Measurements from ENCODE around the gene STAT1. TPM values are rescaled to one million over a fixed set of nuclear protein-coding genes. Genes with fewer than 3 reads are reported as not detected.

Gene STAT1
- polyA plus RNA-seq, 1 donor (not counting 4 experiments of a cell fraction or from before 2014, with no cell fraction given), result 181 TPM

- no peaks in the 10 kb centered on the region for H4K20me1 ChIP-seq (ENCODE audit: control insufficient read depth, extremely low read depth, insufficient read depth, low read length)
- no peaks in the 10 kb centered on the region for H3K36me3 ChIP-seq (ENCODE audit: control insufficient read depth in 2 of 2, extremely low read depth in 1 of 2, insufficient read depth in 2 of 2, low read length in 2 of 2)
- no peaks in the 10 kb centered on the region for H3K9me3 ChIP-seq (ENCODE audit: control insufficient read depth, low read depth, low read length)
- H3K4me1 ChIP-seq (ENCODE audit: control insufficient read depth, extremely low read depth, insufficient read depth, low read length), result no peaks in the 10 kb centered on the region
- no peaks in the 10 kb centered on the region for H3K9me1 ChIP-seq (ENCODE audit: control insufficient read depth, extremely low read depth, insufficient read depth, low read length)
- no peaks in the 10 kb centered on the region for H3K27me3 ChIP-seq (ENCODE audit: control insufficient read depth, extremely low read depth, insufficient read depth, low read length)
- no peak overlapping the region for H3K4me3 ChIP-seq (ENCODE audit: control insufficient read depth in 2 of 3, extremely low read depth in 1 of 3, insufficient read depth in 2 of 3, low read depth in 1 of 3, low read length in 3 of 3)
- DNase-seq (ENCODE audit: low read depth, low spot score), result no peak
- no peaks in the 10 kb centered on the region for H3K79me2 ChIP-seq (ENCODE audit: control insufficient read depth, insufficient read depth, low read length)
- peak overlapping the region; percentile 9 for H3K4me2 ChIP-seq (ENCODE audit: control insufficient read depth, extremely low read depth, insufficient read depth, low read depth, low read length)
- TF ChIP-seq EZH2 (IDR thresholded peaks at IDR 0.05; ENCODE audit: low read length) (no peak), CTCF (optimal IDR thresholded peaks at IDR 0.05 in 1 of 3, IDR thresholded peaks at IDR 0.05 in 1 of 3, conservative IDR thresholded peaks at IDR 0.05 in 1 of 3; ENCODE audit: extremely low read depth in 1 of 3, insufficient read depth in 2 of 3, low read length in 3 of 3) (peak in 2 of 3 experiments; percentile 37 to 51)
- FAIRE-seq, result peak; percentile 23
- no peak overlapping the region for H3K27ac ChIP-seq (ENCODE audit: control insufficient read depth, insufficient read depth, low read length)
- no peak overlapping the region for H2AFZ ChIP-seq (ENCODE audit: control insufficient read depth, low read length)
- H3K9ac ChIP-seq (ENCODE audit: control insufficient read depth, extremely low read depth, insufficient read depth, low read length), result no peak overlapping the region
- dilution Hi-C loops (cut with MboI; ENCODE audit: extremely low pct_ligation_motif_present, low sequenced_read_pairs), result no loop called here
These were observed 38.1 kb upstream of the STAT1 start for GRCh38 chr2:191051825-191052778.

- no peak overlapping the region for H3K27ac ChIP-seq (ENCODE audit: control insufficient read depth, insufficient read depth, low read length)
- no peak overlapping the region for H3K4me2 ChIP-seq (ENCODE audit: control insufficient read depth, extremely low read depth, insufficient read depth, low read depth, low read length)
- no peaks in the 10 kb centered on the region for H3K9me1 ChIP-seq (ENCODE audit: control insufficient read depth, extremely low read depth, insufficient read depth, low read length)
- dilution Hi-C loops (cut with MboI; ENCODE audit: extremely low pct_ligation_motif_present, low sequenced_read_pairs), result no loop called here
- TF ChIP-seq EZH2 (IDR thresholded peaks at IDR 0.05; ENCODE audit: low read length) (no peak), CTCF (optimal IDR thresholded peaks at IDR 0.05 in 1 of 3, IDR thresholded peaks at IDR 0.05 in 1 of 3, conservative IDR thresholded peaks at IDR 0.05 in 1 of 3; ENCODE audit: extremely low read depth in 1 of 3, insufficient read depth in 2 of 3, low read length in 3 of 3) (no peak)
- no peak overlapping the region for H3K4me3 ChIP-seq (ENCODE audit: control insufficient read depth in 2 of 3, extremely low read depth in 1 of 3, insufficient read depth in 2 of 3, low read depth in 1 of 3, low read length in 3 of 3)
- H2AFZ ChIP-seq (ENCODE audit: control insufficient read depth, low read length), result no peak overlapping the region
- no peaks in the 10 kb centered on the region for H3K27me3 ChIP-seq (ENCODE audit: control insufficient read depth, extremely low read depth, insufficient read depth, low read length)
- H3K4me1 ChIP-seq (ENCODE audit: control insufficient read depth, extremely low read depth, insufficient read depth, low read length), result no peaks in the 10 kb centered on the region
- FAIRE-seq (no peak), DNase-seq (ENCODE audit: low read depth, low spot score) (no peak)
- H3K9me3 ChIP-seq (ENCODE audit: control insufficient read depth, low read depth, low read length), result no peaks in the 10 kb centered on the region
- no peaks in the 10 kb centered on the region for H3K36me3 ChIP-seq (ENCODE audit: control insufficient read depth in 2 of 2, extremely low read depth in 1 of 2, insufficient read depth in 2 of 2, low read length in 2 of 2)
- no peaks in the 10 kb centered on the region for H3K79me2 ChIP-seq (ENCODE audit: control insufficient read depth, insufficient read depth, low read length)
- H3K9ac ChIP-seq (ENCODE audit: control insufficient read depth, extremely low read depth, insufficient read depth, low read length), result no peak overlapping the region
- no peaks in the 10 kb centered on the region for H4K20me1 ChIP-seq (ENCODE audit: control insufficient read depth, extremely low read depth, insufficient read depth, low read length)
These were observed 37.2 kb upstream of the STAT1 start for GRCh38 chr2:191051177-191051576.

Data from keratinocyte (primary cell).